Fibroblast of gingiva (primary cell): Measurements from ENCODE around the gene HBD.
A peak's percentile ranks its signal among the peaks of the same experiment; 100 is the strongest.
"Not testable (repeated sequence)": the region's sequence is repeated elsewhere in the genome, so short reads cannot be mapped to it uniquely, and the experiment has no call there.

Experiments
- DNase-seq: peaks from one replicate; pipeline ENCODE4 v3.0.0-alpha.2; 2011; ENCODE audit warnings: low read depth

Gene HBD

DNA sequence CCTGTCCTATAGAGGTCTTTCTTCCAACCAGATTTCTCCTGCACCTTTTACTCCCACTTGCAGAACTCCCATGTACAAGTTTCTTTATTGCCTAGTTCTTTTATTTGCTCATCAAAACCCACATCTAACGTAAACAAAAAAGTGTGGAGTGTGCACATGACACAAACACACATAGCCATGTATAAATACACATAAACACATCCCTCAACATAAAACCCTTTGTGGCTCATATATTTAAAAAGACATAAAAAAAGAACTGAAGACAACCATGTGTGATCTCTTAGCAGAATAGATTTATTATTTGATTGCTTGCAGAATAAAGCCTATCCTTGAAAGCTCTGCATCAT, 18.6 kb upstream of the HBD start:
- no peak for DNase-seq

DNA sequence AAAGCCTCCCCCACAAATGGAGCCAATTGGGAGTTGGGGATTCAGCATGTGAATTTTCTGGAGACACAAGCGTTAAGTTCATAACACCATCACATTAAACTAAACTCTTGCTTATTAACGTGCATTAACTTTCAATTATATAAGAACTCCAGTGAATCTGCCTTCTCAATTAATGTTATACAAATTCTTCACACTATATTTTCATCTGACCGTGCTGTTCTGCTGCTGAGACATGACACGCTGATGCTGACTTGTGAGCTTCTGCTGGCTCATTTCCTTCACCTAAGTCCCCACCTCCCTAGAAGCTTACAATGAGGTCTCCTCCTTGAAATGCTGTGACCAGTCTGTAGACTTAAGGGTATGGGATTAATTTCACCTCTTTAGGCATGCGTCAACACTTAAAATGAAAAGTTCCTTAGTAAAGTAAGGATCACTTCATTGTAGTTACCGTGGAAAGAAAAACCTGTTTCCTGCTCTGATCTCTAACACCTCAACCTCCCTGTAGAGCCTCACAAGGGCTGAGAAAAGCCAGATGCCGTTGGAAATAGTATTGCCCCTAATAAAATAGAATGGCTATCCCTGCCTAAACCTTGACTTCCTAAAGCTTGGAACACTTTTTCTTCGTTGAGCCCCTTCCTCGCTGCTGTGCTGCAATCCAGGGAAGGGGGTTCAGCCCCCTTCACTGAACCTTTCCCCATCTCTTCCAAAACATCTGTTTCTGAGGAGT, 18.1 kb upstream of the HBD start:
- DNase-seq = no peak

DNA sequence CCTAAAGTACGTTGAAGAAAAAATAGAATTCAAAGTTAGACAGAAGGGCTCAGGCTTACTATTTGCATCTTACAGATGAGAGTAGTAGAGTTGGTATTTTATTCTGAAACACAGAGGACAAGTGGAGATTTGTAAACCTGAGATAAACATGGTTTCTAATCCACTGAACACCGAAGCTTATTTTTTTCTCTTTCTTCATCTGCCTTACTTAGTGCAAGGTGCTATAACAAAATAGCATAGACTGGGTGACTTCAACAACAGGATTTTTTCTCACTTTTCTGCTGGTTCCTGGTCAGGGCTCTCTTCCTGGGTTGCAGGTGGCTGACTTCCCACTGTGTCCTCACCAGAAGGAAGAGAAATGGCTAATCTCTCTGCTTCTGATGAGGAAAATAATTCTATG, 17.5 kb upstream of the HBD start:
- no peak for DNase-seq

DNA sequence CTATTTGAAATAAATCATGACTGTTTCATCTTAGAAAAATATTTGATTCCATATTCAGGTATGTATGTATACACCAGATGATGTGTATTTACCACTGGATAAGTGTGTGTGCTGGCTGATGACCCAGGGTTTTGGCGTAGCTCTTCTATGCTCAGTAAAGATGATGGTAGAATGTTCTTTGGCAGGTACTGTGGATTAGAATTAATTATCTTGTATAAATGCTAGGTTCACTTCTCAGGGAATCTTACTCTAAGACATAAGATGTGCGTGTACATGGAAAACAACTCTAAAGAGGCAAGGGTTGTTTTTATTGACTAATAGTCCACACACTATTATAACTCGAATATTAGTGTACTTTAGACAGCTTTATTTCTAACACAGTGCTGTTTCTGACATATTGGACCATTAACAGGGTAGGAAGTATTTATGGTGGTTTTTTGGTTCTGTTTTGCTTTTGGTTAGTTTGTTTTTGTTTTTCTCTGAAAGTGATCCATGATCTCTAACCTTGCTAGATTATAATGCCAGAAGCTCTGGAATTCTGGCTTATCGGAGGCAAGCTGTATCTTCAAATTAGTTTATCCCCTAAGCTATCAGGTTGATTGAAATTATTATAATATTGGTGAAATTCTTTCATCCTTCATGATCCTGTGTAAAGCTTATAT, 16.4 kb upstream of the HBD start:
- no peak for DNase-seq

DNA sequence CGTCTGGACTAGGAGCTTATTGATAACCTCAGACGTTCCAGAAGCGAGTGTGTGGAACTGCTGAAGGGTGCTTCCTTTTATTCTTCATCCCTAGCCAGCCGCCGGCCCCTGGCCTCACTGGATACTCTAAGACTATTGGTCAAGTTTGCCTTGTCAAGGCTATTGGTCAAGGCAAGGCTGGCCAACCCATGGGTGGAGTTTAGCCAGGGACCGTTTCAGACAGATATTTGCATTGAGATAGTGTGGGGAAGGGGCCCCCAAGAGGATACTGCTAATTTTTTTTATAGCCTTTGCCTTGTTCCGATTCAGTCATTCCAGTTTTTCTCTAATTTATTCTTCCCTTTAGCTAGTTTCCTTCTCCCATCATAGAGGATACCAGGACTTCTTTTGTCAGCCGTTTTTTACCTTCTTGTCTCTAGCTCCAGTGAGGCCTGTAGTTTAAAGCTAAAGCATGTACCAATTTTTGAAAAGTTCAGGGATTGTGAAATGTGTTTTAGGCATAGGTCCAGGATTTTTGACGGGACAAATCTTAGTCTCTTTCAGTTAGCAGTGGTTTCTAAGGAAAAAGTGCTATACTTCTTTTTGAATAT, 15.6 kb upstream of the HBD start, which contains the start of gene HBG1:
TSS of gene HBG1 (minus strand) at position 51 of the 590 bp plus-strand sequence. CDS start 53 bp downstream, outside the sequence.
- DNase-seq = peak; percentile 8

DNA sequence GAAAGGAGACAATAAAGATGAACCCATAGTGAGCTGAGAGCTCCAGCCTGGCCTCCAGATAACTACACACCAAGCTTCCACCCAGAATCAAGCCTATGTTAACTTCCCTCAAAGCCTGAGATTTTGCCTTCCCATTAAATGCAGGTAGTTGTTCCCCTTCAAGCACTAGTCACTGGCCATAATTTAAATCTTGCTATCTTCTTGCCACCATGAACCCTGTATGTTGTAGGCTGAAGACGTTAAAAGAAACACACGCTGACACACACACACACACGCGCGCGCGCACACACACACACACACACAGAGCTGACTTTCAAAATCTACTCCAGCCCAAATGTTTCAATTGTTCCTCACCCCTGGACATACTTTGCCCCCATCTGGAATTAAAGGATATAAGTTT, 14.2 kb upstream of the HBD start:
- not testable (repeated sequence) for DNase-seq

DNA sequence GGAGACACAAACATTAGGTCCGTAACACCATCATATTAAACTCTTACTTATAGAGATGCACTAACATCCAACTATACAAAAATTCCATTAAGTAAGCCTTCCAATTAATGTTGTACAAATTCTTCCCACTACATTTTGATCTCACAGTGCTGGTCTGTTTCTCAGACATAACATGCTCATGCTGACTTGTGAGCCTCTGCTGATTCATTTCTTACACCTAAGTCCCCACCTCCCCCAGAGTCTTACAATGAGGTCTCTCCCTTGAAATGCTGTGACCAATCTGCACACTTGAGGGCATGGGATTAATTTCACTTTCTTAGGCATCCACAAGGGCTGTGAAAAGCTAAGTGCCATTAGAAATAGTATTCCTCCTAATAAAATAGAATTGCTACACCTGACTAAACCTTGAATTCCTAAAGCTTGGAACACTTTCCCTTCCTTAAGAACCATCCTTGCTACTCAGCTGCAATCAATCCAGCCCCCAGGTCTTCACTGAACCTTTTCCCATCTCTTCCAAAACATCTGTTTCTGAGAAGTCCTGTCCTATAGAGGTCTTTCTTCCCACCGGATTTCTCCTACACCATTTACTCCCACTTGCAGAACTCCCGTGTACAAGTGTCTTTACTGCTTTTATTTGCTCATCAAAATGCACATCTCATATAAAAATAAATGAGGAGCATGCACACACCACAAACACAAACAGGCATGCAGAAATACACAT, 13.3 kb upstream of the HBD start:
- no peak for DNase-seq

DNA sequence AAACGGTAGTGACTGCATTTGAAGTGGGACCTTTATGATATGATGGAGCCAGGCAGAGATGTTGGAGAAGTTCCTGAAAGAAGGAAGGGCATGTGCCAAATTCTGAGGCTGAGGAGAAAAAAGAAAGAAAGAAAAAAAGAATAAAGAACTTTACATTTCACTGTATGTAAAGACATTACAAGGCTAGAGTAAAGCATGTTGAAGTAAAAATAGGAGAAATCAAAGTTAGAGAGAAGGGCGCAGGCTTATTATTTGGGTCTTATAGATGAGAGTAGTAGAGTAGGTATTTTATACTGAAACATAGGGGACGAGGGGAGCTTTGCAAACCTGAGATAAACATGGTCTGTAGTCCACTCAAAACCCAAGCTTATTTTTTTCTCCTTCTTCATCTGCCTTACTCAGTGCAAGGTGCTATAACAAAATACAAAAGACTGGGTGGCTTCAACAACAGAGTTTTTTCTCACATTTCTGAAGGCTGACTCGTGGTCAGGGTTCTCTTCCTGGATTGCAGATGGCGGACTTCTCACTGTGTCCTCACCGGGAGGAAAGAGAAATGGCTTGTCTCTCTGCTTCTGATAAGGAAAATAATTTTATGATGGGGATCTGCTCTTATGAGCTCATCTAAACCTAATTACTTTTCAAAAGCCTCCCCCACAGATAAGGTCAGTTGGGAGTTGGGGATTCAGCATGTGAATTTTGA, 12.6 kb upstream of the HBD start:
- no peak for DNase-seq

DNA sequence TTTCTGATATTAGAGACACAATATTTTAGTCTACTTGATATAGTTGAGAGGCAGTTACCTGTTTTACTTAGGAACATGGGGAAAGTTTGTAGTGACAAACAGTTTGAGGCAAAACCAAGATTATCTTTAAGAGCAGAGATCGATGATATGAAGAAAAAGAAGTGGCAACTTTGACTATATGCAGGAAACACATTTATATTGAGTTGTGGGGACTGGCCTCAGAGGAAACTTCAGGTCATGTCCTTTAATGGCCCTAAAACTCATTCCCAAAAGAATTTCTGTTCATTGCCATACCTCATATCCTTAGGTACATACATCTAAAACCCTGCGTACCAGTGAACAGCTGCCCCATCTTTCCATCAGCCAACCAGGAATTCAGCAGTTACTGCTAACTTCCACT, 10.9 kb upstream of the HBD start:
- DNase-seq = no peak

DNA sequence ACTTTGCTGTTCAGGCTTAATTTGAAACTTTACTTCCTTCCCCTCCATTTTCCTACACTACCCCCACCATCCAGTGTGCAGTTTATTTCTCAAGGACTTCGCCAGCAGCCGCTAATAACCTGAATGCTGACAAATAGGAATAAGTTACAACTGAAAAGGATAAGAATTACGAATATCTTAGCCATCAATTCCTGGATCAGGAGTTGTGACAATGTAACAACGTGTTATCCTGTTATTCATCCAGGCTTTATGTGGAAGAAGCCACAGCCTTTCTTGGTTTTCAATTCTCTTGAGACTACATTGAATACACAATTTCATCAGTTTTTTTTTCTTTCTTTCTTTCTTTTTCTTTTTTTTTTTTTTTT, 9.5 kb upstream of the HBD start:
- no peak for DNase-seq

DNA sequence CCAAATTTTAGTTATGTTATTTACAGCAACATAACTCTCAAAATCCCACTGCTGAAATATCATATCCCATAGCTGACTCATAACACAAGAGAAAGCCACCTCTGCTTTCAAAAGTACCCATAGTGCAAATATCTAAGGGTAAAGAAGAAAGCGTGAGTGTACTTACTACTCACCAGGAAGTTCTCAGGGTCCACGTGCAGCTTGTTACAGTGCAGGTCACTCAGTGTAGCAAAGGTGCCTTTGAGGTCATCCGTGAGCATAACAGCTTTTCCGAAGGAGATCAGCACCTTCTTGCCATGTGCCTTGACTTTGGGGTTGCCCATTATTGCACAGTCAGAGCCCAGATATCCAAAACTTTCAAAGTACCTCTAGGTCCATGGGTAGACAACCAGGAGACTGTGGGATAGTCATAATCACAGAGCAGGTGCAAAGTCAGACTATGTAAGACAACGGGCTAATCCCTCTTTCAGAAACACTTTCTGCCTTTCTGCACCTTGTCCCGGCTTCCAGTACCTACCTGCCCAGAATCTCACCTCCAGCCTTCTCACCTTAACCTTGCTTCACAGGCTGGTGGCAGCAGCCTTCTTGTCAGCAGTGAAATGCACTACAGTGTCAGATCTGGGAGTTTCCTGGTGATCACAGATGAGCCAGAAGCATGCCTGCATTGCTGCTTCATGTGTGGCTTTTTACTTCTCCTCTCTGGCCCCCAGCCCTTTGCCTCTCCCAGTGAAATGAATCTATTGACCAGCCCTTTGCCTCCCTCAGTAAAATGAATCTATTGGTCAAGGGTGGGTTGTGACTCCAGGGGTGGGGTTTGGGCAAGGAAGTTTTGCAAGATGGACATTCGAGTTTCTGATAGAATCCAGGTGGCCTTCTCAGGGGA, 8.9 kb upstream of the HBD start:
- DNase-seq = no peak

DNA sequence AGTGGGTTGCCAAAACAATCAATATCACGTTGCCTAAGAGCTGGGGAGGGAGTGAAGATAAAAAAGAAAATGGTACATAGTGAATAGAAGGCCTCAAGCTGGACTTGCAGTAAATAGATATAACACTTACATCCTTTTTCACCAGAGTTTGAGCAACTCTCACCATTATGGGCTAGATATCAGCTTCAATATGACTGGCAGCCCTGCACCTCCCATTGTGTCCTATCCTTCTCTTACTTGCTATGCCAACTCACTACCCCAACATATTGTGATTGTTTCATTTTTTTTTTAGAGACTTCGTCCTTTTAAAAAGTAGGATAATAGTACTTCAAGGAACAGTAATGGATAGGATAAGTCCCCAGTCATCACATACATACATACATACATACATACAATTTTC, 7.9 kb upstream of the HBD start:
- DNase-seq = no peak

DNA sequence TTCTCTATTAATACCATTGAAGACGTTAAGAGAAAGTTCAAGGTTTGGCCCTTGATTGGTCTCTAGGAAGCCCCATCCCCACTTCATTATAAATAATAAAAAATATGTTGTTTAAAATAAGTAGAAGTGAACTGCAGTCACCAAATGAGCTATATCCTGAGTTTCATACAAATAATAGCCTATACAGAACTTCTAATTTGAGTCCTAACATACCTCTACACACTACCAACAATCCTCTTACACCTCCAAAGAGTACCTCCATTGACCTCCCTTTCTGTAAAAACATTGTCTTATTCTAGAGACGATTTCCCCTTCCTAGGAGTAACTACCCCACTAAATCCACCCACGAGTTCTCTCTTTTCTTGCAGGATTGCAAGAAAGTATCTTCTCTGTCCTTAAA, 7.2 kb upstream of the HBD start:
- no peak for DNase-seq

DNA sequence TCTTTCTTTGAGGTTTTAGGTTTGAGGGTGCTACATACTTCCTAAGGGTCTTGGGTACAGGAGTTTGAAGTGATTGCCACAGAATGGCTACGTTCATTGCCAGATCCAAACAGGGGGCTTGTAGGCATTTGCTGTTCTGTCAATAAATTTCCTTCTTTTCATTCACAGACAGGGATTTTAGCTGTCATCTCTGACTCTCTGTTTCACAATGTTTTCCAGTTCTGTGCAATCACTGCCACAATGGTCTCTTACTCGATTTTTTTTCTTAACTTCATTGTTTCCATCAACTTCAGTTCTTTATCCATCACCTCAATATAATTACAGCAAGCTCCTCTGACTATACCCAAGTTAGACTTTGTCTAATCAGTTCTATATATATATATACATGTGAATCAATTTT, 6.2 kb upstream of the HBD start:
- no peak for DNase-seq

DNA sequence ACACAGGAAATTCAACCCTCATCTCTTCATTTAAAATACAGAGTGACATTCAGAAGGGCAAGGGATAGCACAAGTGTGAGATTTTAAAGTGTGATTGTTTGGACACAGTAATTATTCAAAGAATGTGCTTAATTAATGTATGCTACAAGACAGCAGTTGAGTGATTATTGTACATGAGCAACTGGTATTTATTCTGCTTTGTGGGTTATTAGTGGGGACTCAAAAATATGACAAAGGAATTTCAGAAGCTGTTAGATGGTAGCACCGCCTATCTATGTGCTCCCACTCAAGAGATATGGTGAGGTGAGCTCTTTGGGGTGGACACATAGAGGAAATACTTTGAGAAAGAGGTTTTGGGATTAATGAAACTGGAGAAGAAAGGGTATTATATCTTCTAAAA, 5.8 kb upstream of the HBD start:
- DNase-seq = no peak

DNA sequence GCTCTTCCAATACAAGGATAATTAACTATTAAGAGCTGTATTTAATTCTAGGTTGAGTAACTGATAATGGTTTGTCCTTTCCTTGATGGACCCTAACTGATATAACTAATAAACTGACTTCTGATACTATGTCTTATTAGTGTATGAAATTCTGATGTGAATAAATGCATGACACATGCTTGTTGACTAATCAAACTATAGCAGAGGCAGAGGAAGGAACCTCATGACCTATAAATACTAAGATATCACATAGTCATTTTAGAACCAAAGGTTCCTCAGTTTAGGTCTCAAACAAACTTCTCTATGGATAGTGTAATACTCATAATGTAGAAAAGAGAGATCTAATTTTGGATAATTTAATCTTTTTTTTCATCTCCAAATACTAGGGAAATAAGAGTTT, 4.8 kb upstream of the HBD start:
- DNase-seq = no peak

DNA sequence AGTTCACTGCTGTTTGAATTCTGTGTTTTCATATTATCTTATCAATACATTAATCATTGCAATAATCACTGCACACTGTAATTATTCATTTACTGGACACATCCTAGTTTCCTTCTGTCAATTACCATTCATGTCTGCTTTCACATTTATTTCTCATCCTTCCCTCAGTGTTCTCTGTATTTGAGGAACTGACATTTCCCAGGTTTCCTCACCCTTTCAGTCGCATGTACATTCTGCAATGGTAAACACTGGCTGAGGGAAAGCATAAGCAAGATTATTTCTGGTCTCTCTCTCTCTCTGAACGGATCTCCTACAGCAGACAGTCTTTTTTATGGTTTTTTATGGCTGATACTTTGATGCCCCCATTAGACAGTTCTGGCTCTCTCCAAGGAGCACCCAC, 4.2 kb upstream of the HBD start:
- DNase-seq = no peak

DNA sequence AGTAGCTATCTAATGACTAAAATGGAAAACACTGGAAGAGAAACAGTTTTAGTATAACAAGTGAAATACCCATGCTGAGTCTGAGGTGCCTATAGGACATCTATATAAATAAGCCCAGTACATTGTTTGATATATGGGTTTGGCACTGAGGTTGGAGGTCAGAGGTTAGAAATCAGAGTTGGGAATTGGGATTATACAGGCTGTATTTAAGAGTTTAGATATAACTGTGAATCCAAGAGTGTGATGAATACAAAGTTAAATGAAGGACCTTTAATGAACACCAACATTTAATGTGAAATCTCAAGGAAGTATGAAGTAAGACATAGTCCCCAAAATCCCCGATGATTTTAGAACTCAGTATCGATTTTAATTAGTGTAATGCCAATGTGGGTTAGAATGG, 3.1 kb upstream of the HBD start:
- no peak for DNase-seq

DNA sequence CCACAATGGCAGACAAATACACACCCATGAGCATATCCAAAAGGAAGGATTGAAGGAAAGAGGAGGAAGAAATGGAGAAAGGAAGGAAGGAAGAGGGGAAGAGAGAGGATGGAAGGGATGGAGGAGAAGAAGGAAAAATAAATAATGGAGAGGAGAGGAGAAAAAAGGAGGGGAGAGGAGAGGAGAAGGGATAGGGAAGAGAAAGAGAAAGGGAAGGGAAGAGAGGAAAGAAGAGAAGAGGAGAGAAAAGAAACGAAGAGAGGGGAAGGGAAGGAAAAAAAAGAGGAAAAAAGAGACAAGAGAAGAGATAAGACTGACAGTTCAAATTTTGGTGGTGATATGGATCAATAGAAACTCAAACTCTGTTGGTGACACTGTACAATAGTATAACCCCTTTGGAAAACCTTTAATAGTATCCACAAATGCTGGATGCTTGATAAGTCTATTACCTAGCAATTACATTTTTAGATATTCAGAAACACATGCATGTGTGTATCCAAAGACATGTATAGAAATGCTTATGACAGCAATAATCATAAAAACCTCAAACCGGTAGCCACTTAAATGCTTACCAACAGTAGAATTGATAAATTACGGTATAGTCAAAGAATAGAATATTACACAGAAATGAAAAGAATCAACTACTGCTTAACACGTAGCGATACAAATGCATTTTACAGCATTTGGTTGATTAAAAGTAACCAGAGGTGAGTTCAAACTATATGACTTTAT, 1.2 kb upstream of the HBD start:
- no peak for DNase-seq

DNA sequence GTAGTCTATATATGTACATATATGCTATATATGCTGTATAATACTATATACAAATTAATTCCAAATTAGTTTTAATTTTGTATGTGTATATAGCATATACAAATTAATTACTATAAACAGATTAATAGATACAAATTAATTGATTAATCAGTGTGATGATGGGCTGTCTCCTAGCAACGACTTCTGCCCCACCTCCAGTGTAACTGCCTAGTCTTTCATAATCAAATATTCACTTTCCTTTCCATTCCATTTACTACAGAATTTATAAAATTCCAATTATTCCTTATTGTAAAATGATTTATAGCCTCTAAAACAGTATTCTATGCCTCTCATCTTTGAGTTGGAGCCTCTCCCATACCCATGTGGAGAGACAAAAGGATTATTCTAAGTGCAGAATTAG, 976 bp downstream of the HBD start:
- DNase-seq = no peak

DNA sequence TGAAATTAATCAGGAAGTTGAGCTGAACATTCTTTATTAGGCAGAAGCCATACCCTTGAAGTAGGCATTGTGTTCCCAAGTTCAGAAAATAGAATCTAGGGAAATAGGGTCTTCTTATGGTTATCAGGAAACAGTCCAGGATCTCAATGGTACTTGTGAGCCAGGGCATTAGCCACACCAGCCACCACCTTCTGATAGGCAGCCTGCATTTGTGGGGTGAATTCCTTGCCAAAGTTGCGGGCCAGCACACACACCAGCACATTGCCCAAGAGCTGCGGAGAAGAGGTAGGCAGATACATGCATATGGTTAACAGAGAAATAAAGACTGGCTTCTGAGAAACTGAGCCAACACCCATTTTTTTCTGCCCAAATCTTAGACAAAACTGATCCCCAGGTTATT, 1.5 kb downstream of the HBD start:
- no peak for DNase-seq
